ENCODE measurements around the gene ANKRD63. TPM values are rescaled to one million over a fixed set of nuclear protein-coding genes. Genes with fewer than 3 reads are reported as not detected.

Gene ANKRD63
- total and polyA plus RNA-seq, 2 donors (not counting 1 experiment from before 2014, with no cell fraction given) = 0.25 TPM; not detected in 1

GRCh38 chr15:40271685-40272484, 11.0 kb downstream of the ANKRD63 start:
- no peaks in the 10 kb centered on the region for H3K9me3 Mint-ChIP-seq (ENCODE audit: insufficient read depth)
- Histone ChIP-seq H3K27me3 (replicated peaks in 1 of 4; ENCODE audit: control extremely low read depth in 1 of 4, control insufficient read depth in 3 of 4, insufficient read depth in 4 of 4, low read length in 3 of 4) (peaks cover 0 to 2% (median 0%) of the 10 kb centered on the region in 4 experiments), H3K36me3 (replicated peaks in 1 of 2; ENCODE audit: control extremely low read depth in 1 of 2, control insufficient read depth in 1 of 2, extremely low read depth in 1 of 2, insufficient read depth in 2 of 2, low read length in 1 of 2) (no peaks in the 10 kb centered on the region), H3K79me2 (ENCODE audit: control insufficient read depth, insufficient read depth, low read length) (no peaks in the 10 kb centered on the region), H3K4me1 (ENCODE audit: control insufficient read depth in 2 of 2, insufficient read depth in 2 of 2, low read length in 2 of 2) (peaks cover 0 to 3% of the 10 kb centered on the region in 2 donors), H4K20me1 (ENCODE audit: control insufficient read depth, insufficient read depth, low read length, poor library complexity, severe bottlenecking) (no peaks in the 10 kb centered on the region), H2AFZ (ENCODE audit: insufficient read depth, low read depth, low read length, poor library complexity, severe bottlenecking) (no peak overlapping the region), H3K27ac (ENCODE audit: low read length in 2 of 2) (no peak overlapping the region), H3K9me3 (ENCODE audit: control extremely low read depth in 1 of 3, control insufficient read depth in 2 of 3, insufficient read depth in 1 of 3, low read length in 2 of 3) (no peaks in the 10 kb centered on the region), H3K4me2 (replicated peaks; ENCODE audit: low read depth, low read length, poor library complexity, severe bottlenecking) (no peak overlapping the region), H3K9ac (ENCODE audit: low read length) (no peak overlapping the region), H3K4me3 (ENCODE audit: control extremely low read depth in 1 of 5, extremely low read depth in 1 of 5, insufficient read depth in 1 of 5, low read depth in 2 of 5, low read length in 4 of 5) (no peak overlapping the region)
- H3K27ac Mint-ChIP-seq = no peak overlapping the region
- H3K4me1 Mint-ChIP-seq = peaks cover 8% of the 10 kb centered on the region
- ChIA-PET CTCF (interaction anchor here (1.1 to 12.3 kb wide), 12 partner anchors 10 to 515 kb away, joined by 3 to 382 read pairs (median 30); partner anchors contain the start of genes CCDC9B, PAK6 and SRP14), POLR2A (interaction anchor here (1.0 kb wide), 1 partner anchor 227 kb away, joined by 3 read pairs; no protein-coding TSS in a partner anchor)
- 93% methylated on average over 24 of the region's 25 CpGs for WGBS (ENCODE audit: insufficient coverage)
- intact Hi-C loops (cut with micrococcal nuclease) = no loop called here
- ATAC-seq (ENCODE audit: low read depth) = no peak
- TF ChIP-seq EZH2 (IDR thresholded peaks at IDR 0.05; ENCODE audit: borderline replicate concordance, insufficient read depth, low read depth, low read length, poor library complexity, severe bottlenecking) (no peak), CTCF (IDR thresholded peaks at IDR 0.05) (no peak)
- peaks cover 3% of the 10 kb centered on the region for H3K27me3 Mint-ChIP-seq
- no peak for DNase-seq
- H3K4me3 Mint-ChIP-seq = no peak overlapping the region

Data from B cell (primary cell).